GM23338 (cell line): ENCODE measurements around the gene GHRH. TPM values are rescaled to one million over a fixed set of nuclear protein-coding genes. Genes with fewer than 3 reads are reported as not detected.

Experiments used
- ATAC-seq: fragments of 200-7000 bp; cut with Tn5 transposase; 3 replicates; pipeline ENCODE4 v1.9.1; 2020
- DNase-seq: peaks from one replicate; pipeline ENCODE4 v3.0.0-alpha.2; 2015; ENCODE audit warnings: low spot score
- H2AFZ ChIP-seq: fragments of 200-600 bp; sonication (generic); 2 replicates; pipeline ENCODE4 v1.8.0; 2016; ENCODE audit warnings: antibody characterized with exemption, mild to moderate bottlenecking, moderate library complexity
- H3F3A ChIP-seq: fragments of 200-600 bp; sonication (generic); replicated peaks from 2 replicates; pipeline ENCODE4 v1.8.0; 2017; ENCODE audit warnings: antibody characterized with exemption, mixed run types, low read depth
- H3K27ac ChIP-seq: fragments of 200-600 bp; sonication (generic); 2 replicates; pipeline ENCODE4 v1.6.1; 2016; ENCODE audit warnings: low read depth
- H3K27me3 ChIP-seq: fragments of 200-600 bp; sonication (generic); 2 replicates; pipeline ENCODE4 v1.8.0; 2016; ENCODE audit warnings: mild to moderate bottlenecking, mixed run types, moderate library complexity; ENCODE audit not compliant: insufficient read depth
- H3K36me3 ChIP-seq: fragments of 200-600 bp; sonication (generic); 2 replicates; pipeline ENCODE4 v1.8.0; 2016; ENCODE audit warnings: mild to moderate bottlenecking; ENCODE audit not compliant: insufficient read depth
- H3K4me1 ChIP-seq: fragments of 200-600 bp; sonication (generic); 2 replicates; pipeline ENCODE4 v1.8.0; 2016; ENCODE audit warnings: mild to moderate bottlenecking, moderate library complexity; ENCODE audit not compliant: insufficient read depth
- H3K4me2 ChIP-seq: fragments of 200-600 bp; sonication (generic); 2 replicates; pipeline ENCODE4 v1.7.1; 2017; ENCODE audit warnings: mixed run types
- H3K4me3 ChIP-seq: fragments of 200-600 bp; sonication (generic); 2 replicates; pipeline ENCODE4 v1.6.1; 2016; ENCODE audit warnings: mixed run types
- H3K79me2 ChIP-seq: fragments of 200-600 bp; sonication (generic); replicated peaks from 2 replicates; pipeline ENCODE4 v1.8.0; 2017; ENCODE audit warnings: mild to moderate bottlenecking; ENCODE audit not compliant: insufficient read depth
- H3K9me2 ChIP-seq: fragments of 200-600 bp; sonication (generic); 2 replicates; pipeline ENCODE4 v1.8.0; 2017; ENCODE audit not compliant: insufficient read depth
- H4K20me1 ChIP-seq: fragments of 200-600 bp; sonication (generic); replicated peaks from 2 replicates; pipeline ENCODE4 v1.8.0; 2017; ENCODE audit warnings: mild to moderate bottlenecking; ENCODE audit not compliant: insufficient read depth
- H3K27ac Mint-ChIP-seq: 2 replicates; pipeline ENCODE4 v1.8.0; 2020; ENCODE audit warnings: inconsistent platforms, mild to moderate bottlenecking, moderate library complexity, mixed read lengths
- H3K27me3 Mint-ChIP-seq: 3 replicates; pipeline ENCODE4 v1.8.0; 2022; ENCODE audit warnings: low read depth, mild to moderate bottlenecking, moderate library complexity, mixed read lengths, inconsistent platforms; ENCODE audit not compliant: insufficient read depth, poor library complexity
- H3K36me3 Mint-ChIP-seq: 3 replicates; pipeline ENCODE4 v1.8.0; 2021; ENCODE audit warnings: low read depth, mild to moderate bottlenecking, inconsistent platforms, moderate library complexity, mixed read lengths
- H3K4me1 Mint-ChIP-seq: 3 replicates; pipeline ENCODE4 v1.8.0; 2020; ENCODE audit warnings: mild to moderate bottlenecking, inconsistent platforms, mixed read lengths
- H3K4me3 Mint-ChIP-seq: 3 replicates; pipeline ENCODE4 v1.8.0; 2021; ENCODE audit warnings: moderate library complexity, mild to moderate bottlenecking, inconsistent platforms, mixed read lengths
- H3K9me3 Mint-ChIP-seq: 3 replicates; pipeline ENCODE4 v1.8.0; 2020; ENCODE audit warnings: moderate library complexity, mild to moderate bottlenecking, inconsistent platforms, mixed read lengths
- CREB1 ChIP-seq: fragments of 250-450 bp; sonication (Bioruptor Pico); IDR thresholded peaks from 2 replicates; pipeline ENCODE4 v1.5.0; 2020; ENCODE audit warnings: low read depth, mild to moderate bottlenecking, moderate library complexity
- CTCF ChIP-seq, 2 experiments: fragments of 200-600 bp in 1 of 2; sonication (generic) in 1 of 2; conservative IDR thresholded peaks; 2 replicates each; pipeline versions ENCODE4 v1.5.1 to v1.6.1; 2016 to 2017; ENCODE audit warnings: antibody characterized with exemption in 2 of 2, low read depth in 2 of 2, mild to moderate bottlenecking in 2 of 2, moderate library complexity in 1 of 2
- ETS1 ChIP-seq: IDR thresholded peaks from 2 replicates; pipeline ENCODE4 v1.6.1; 2016; ENCODE audit warnings: antibody characterized with exemption
- EZH2 ChIP-seq: fragments of 200-600 bp; sonication (generic); IDR thresholded peaks from one replicate; pipeline ENCODE4 v1.8.0; 2017; ENCODE audit warnings: antibody characterized with exemption, mild to moderate bottlenecking, low read depth; ENCODE audit not compliant: unreplicated experiment
- JUNB ChIP-seq: IDR thresholded peaks from one replicate; pipeline ENCODE4 v1.6.1; 2016; ENCODE audit warnings: antibody characterized with exemption; ENCODE audit not compliant: unreplicated experiment
- NANOG ChIP-seq: IDR thresholded peaks from 2 replicates; pipeline ENCODE4 v1.6.1; 2016; ENCODE audit warnings: antibody characterized with exemption, borderline replicate concordance
- POLR2AphosphoS5 ChIP-seq: IDR thresholded peaks from 2 replicates; pipeline ENCODE4 v1.6.1; 2016; ENCODE audit warnings: antibody characterized with exemption, low read depth
- STAT1 ChIP-seq: IDR thresholded peaks from one replicate; pipeline ENCODE4 v1.6.1; 2016; ENCODE audit warnings: antibody characterized with exemption; ENCODE audit not compliant: unreplicated experiment
- ZNF114 ChIP-seq: fragments of 250-450 bp; sonication (Bioruptor Pico); IDR thresholded peaks from 2 replicates; pipeline ENCODE4 v1.5.0; 2020; ENCODE audit warnings: mild to moderate bottlenecking, moderate library complexity
- ZNF331 ChIP-seq: fragments of 250-450 bp; sonication (Bioruptor Pico); IDR thresholded peaks from 2 replicates; pipeline ENCODE4 v1.5.0; 2020; ENCODE audit warnings: low read depth, mild to moderate bottlenecking, moderate library complexity
- ZNF462 ChIP-seq: fragments of 250-450 bp; sonication (Bioruptor Pico); IDR thresholded peaks from 2 replicates; pipeline ENCODE4 v1.5.0; 2020; ENCODE audit warnings: mild to moderate bottlenecking, moderate library complexity
- polyA plus RNA-seq: library from polyadenylated mRNA; unstranded; fragments of >200 nt; fragmentation: Nextera tagmentation; extraction: Ambion mirVana; gene quantifications from 2 replicates; pipeline ENCODE4 v1.2.1, GENCODE V29; 2016
- total RNA-seq: library from RNA; depleted of rRNA; stranded (reverse); fragments of >200 nt; shearing (Covaris generic); gene quantifications from 2 replicates; pipeline ENCODE4 v1.2.3, GENCODE V29; 2014

The GHRH gene
- total and polyA plus RNA-seq, 2 experiments from 2014 or later: 0.40 TPM; not detected in 1

GRCh38 chr20:37246736-37247135 lies 14.9 kb downstream of the GHRH start:
- TF ChIP-seq STAT1: no peak
- TF ChIP-seq EZH2: no peak
- no peak for TF ChIP-seq ZNF331 (CRISPR knock-in tag)
- TF ChIP-seq JUNB: no peak
- TF ChIP-seq CTCF (conservative IDR thresholded peaks at IDR 0.05; ENCODE audit: low read depth in 2 of 2): no peak
- TF ChIP-seq CREB1 (CRISPR knock-in tag): no peak
- TF ChIP-seq POLR2AphosphoS5: no peak
- no peak for TF ChIP-seq NANOG
- no peak for TF ChIP-seq ETS1
- TF ChIP-seq ZNF114: no peak
- TF ChIP-seq ZNF462 (CRISPR knock-in tag): no peak
- no peak overlapping the region for H3K4me3 ChIP-seq
- H3K36me3 ChIP-seq: peaks cover 8% of the 10 kb centered on the region
- H3K4me3 Mint-ChIP-seq: no peak overlapping the region; the same call in 2 of the 3 replicates
- no peaks in the 10 kb centered on the region for H3K27me3 ChIP-seq
- H3K27me3 Mint-ChIP-seq: peaks cover 6% of the 10 kb centered on the region
- H3K27ac ChIP-seq: no peak overlapping the region
- no peak overlapping the region for H3K4me2 ChIP-seq
- H3K9me2 ChIP-seq: no peaks in the 10 kb centered on the region
- peaks cover 28% of the 10 kb centered on the region for H3K36me3 Mint-ChIP-seq
- H3F3A ChIP-seq: peaks cover 16% of the 10 kb centered on the region
- H3K27ac Mint-ChIP-seq: no peak overlapping the region
- ATAC-seq (no peak), DNase-seq (no peak)
- no peaks in the 10 kb centered on the region for H3K9me3 Mint-ChIP-seq
- no peaks in the 10 kb centered on the region for H3K79me2 ChIP-seq
- H2AFZ ChIP-seq: no peak overlapping the region
- peaks cover 32% of the 10 kb centered on the region for H3K4me1 Mint-ChIP-seq
- no peaks in the 10 kb centered on the region for H4K20me1 ChIP-seq
- H3K4me1 ChIP-seq: peaks cover 22% of the 10 kb centered on the region
